NCI-H2227 (cell line): ENCODE measurements around the gene AGTRAP.

Experiments used
- DNase-seq: peaks from one replicate; lab custom pipeline; 2025; ENCODE audit not compliant: unreplicated experiment; lab: John Stamatoyannopoulos, UW

Gene AGTRAP, protein sequence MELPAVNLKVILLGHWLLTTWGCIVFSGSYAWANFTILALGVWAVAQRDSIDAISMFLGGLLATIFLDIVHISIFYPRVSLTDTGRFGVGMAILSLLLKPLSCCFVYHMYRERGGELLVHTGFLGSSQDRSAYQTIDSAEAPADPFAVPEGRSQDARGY

DNA sequence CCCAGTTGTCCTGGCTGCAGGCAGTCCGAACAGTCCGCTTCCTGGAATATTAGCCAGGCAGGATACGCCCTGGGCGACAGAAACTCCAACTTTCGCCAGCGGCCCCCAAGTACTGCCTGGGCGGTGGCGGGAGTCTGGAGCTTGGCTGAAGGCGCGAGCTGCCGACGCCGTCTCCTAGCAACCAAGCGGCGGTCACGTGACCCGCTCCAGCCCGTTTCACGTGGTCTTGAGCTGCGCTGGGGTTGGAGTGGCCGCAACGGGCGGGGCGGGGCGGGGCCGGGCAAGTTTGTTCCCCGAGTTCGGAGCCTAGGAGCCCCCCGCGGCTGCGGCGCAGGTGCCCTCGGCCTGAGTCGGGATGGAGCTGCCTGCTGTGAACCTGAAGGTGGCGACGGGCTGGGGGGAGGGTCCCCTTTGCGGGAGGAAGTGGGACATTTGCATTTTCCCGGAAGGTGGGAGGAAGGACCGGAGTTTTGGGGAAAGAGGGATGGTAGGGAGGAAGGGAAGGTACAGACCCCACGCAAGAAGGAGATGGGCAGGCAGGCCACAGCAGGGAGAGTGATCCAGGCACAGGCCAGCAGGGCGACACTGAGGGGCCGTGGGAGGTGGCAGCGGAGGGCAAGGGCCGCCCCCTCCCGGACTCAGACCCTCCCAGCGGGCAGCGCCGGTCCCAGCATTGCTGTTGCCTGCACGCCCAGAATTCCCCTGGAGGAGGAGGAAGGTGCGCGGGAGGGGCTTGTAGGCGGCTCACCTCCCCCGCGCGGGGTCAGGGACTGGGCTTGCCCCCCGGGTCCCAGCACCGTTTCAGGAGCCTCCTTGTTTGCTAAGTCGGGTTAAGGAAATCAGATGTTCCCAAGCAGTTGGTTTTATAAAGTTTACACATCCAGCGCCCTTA, at the start of gene AGTRAP:
Gene AGTRAP, plus strand, starts transcription at position 283 of the 892 bp plus-strand sequence. Its CDS starts 73 bp downstream, at position 356.
- DNase-seq, result peak; percentile 97

DNA sequence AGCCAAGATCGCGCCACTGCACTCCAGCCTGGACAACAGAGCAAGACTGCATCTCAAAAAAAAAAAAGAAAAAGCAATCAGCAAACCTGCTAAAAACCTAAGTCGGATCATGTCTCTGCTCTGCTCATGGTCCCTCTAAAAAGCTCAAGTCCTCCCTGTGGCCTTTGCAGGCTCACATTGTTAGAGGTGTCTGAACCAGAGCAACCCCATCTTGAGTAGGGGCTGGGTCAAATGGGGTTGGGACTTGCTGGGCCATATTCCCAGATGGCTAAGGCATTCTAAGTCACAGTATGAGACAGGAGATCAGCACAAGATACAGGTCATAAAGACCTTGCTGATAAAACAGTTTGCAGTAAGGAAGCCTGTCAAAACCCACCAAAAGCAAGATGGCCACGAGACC, 47.4 kb upstream of the AGTRAP start:
- DNase-seq, result no peak

DNA sequence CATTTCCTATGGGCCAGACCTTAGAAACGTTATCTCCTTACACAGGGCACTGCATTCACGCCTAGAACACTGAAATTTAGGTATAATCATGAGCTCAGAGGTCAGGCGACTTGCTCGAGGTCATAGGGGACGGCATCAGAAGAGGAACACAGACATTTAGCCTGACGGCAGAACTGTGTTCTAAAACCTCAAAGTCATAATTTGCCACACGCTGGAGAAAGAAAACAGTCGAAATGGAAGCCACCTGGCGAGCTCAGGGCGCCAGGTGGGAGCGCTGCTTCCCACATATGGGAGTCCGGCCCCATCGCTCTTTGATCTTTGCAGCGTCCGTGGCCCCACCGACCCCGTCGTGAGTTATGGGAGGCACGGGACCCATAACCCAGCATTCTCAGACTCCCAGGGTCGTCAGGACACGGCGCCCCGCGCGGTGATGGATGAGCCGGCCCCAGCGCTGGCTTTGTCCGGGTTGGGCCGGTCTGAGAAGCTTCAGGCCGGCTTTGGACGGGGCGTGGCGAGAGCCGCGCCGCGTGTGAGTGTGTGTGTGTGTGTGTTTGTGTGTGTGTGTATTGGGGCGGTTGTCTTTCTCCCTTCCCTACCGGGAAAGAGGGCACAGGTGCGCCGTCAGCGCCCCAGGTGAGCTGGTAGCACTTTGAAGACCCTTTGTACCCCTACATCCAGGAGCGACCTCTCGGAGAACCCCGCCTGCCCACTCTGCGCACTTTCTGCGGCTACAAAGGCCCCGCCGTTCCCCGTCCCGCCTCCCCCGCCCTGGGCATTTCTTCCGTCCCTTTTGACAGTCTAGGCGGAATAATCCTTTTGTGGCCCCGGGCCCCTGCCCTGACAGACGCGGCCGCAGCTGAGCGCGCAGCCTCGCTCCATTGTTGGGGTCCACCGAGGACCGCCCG, 45.3 kb upstream of the AGTRAP start:
- peak; percentile 76 for DNase-seq

DNA sequence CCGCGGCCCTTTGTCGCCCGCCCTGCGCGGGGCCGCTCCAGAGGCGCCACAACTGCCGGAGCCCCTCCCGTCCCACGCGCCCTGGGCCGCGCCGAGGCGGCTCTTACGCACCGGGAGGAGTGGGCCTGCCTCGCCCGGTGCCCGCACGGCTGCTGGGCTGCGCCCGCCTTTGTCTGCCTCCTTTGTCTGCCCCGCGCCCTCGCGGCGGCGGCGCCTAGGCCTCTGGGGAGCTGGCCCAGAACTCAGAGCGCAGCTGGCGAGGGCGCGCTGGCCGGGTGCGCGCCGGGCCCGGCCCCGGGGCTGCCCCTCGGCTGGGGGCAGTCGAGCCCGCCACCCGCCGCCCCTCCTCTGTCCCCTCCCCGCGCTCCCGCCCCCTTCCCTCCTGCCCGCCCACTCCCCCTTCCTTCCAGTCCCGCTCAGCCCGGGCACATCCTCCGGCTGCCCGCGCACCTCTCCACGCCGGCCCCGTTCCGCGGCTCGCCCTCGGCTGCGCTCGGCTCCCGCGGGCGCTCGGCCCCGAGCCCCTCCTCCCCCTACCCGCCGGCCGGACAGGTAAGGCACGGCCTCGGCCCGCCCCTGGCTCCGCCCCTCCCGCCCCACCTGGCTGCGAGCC, 44.5 kb upstream of the AGTRAP start, which contains the start of gene DRAXIN:
Gene DRAXIN, plus strand, starts transcription at position 409 of the 613 bp plus-strand sequence. CDS start 14,549 bp downstream, outside the sequence.
- peak; percentile 74 for DNase-seq

DNA sequence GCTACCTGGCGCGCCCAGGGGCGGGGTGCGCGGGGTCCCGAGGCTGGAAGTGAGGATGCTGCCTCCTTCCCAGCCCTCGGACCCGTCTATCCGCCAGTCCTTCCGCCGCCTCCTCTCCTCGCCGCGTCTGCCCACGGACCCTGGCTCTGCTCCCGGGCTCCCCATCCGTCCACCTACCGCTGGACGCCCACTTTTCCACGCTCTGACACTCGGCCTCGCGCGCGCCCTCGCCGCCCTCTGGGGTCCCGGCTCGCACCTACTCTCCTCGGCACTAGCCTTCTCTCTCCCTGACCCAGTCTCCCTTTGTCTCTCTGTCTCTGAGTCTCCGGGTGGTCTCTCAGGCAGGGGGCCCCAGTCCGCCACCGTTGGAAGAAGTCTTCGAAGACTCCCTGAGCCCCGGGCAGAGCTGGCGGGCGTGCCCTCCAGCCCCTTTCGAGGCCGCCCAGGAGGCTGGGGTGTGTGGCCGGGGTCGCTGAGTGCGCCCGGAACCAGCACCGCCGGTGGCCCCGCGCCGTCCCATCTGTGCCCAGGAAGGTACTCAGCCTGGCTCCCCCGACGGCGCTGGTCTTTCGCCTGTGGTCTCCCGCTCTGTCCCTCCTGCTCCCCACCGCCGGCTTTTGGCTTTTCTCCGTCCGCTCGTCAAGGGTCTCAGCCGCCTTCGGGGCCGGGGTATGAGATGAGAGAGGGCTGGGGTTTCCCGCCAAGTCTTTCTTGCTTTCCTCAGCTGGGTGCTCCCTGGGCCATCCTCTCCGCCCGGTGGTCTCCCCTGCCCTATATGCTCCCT, 43.8 kb upstream of the AGTRAP start:
- DNase-seq, result no peak

DNA sequence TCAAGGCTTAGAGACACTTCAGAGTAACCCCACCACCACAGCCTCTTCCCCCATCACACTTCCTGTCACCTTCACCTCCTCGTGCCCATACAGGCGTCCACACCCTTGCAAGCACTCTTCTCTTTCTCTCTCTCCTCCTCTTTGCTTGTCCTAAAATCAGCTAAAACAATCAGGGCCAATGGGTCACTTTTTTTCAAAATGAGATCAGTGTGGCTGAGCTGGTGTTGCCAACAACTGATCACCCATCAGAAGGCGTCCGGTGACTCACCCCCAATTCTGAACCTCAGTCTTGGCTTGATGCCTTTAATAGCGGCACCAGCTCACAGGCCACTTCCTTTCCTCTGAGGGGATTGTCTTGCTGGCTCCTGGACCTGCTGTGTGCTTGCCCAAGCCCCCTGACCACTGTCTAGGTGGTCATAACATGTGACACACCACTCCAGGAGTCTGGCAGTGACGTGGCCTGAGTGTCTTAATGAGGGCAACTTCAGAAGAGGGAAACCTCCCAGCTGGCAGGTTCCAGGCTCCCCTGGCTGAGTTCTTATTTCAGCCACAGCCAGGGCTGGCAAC, 42.8 kb upstream of the AGTRAP start:
- DNase-seq, result no peak

DNA sequence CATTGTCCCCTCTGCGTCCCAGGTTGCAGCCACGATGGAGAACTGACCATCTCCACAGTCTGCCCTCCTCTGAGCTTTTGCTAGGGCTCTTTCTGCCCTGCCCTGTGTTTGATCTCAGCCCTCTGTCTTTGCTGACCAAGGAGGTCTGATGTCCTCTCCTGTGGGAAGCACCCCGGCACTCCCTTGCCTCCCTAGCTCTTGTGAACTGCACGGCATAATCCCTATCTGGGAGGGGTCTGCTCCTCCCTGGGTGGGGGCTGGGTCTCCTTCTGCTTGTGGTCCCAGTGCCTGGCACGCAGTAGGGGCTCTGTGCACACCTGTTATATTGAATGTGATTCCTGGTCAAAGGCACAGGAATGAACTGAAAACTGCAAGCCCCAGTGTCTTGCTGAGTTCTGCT, 42.0 kb upstream of the AGTRAP start:
- no peak for DNase-seq

DNA sequence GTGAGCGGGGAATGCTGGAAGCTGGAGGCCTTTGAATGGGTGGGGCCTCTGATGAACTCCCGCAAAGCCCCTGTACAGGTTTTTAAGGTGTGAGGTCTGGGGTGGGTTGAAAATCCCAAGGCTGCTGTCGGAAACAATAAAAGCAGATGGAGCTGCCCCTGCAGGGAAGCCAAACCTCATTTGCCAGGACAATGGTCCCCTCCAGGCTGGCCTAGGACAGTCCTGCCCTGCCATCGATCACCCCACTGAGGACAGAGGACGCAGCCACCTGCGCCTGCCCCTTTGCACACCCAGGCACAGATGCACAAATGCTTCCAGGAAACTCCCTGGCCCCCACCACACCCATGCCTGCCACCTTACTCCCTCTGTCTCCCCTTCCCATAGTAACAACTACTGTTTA, 40.1 kb upstream of the AGTRAP start:
- no peak for DNase-seq

DNA sequence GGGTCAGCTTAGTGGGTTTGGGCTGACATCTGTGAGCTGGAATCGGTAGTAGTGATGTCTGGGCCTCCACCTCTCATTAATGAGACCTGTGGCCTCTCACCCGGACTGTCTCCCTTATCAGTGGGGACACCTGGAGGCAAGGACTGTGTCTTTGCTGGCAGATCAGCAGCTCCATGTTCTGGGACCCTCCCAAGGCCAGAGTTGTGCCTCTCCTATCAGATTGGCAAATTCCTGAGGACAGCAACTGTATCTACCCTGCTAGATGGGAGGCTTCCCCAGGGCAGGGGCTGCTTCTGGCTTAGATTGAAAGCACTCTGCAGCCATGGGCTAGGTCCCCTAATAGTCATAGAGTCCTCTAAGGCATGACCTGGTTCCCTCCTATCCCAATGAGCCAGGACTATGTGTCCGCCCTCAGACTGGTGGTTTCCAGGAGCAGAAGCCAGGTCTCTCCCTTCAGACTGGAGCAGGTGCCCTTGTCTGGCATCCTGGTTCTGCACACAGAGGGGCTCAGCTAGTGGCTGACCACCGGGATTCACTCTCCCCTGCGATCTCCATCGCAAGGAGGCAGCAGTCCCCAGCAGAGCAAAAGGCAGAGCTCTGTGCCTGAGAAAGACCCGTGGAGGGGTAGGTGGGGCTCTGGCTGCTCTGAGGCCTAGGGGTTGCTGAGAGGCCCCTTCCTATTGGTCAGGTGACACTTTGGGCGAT, 38.6 kb upstream of the AGTRAP start:
- no peak for DNase-seq

DNA sequence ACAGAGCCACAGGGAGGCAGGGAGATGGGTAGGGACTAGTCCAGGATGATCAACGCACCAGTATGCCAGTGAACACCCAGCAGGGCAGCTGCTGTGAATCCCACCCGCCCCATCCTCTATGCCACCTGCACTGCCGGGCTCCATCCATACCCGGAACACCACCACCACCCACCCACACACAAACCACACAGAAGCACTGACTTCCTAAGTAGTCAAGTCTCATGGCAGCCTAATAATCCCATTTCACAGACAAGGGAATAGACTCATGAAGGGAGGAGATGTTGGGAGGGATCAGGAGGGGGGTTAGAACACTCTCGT, 38.1 kb upstream of the AGTRAP start:
- DNase-seq, result no peak

DNA sequence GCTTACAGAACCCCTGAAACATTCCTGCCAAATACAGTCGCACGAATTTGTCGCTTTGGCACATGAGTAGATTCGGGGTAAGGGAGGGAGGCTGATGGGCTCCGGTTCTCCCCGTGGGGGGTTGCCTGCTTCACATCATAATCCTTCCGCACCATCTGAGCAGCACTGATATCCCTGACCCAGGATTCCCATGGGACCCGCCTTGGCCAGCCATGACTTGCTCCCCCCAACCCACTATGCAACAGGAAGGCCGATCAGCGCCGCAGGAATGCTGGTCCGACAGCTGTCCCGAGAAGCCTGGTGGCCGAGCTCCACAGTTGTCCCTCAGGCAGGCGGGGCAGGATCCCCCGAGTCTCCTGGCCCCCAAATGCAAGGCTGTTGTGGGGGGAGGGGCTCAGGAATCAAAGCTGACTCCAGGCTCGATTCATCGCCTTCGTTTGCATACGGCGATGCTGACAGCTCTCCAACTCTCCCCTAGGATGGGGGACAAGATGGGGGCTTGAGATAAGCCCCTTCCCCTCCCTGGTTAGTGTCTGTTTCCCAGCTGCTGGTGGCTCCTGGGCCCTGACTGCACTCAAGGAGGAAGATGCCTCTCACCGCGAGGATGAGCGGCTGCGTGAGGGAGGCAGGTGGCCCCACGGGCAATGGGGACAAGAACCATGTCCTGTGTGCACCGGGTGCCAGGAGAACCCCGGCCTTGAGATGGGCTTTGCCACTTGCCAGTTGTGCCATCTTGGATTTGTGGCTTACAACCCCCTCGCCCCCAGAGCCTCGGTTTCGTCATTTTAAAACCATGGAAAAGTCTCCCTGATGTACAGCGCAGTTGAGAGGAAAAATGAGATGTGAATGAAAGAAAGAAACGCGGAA, 35.1 kb upstream of the AGTRAP start:
- DNase-seq, result no peak

DNA sequence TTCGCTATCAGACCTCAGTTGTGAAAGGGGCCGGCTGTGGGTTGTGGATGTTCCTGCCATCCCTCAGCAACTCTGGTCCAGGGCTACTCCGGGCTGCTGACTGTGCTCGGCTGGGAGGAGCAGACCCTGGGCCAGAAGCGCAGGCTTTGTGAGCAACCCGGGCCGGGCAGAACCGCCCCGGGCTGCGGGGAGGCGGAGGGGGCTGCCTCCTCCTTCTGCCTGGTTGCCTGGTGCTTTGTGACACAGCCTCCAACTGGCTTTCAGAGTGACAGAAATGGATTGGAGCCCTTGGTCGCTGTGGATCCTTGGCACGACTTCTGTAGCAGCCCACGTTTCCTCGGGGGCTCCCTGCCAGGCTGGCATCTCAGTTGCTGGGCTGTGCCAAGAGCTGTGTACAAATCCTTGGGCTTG, 34.4 kb upstream of the AGTRAP start:
- DNase-seq, result peak; percentile 19

DNA sequence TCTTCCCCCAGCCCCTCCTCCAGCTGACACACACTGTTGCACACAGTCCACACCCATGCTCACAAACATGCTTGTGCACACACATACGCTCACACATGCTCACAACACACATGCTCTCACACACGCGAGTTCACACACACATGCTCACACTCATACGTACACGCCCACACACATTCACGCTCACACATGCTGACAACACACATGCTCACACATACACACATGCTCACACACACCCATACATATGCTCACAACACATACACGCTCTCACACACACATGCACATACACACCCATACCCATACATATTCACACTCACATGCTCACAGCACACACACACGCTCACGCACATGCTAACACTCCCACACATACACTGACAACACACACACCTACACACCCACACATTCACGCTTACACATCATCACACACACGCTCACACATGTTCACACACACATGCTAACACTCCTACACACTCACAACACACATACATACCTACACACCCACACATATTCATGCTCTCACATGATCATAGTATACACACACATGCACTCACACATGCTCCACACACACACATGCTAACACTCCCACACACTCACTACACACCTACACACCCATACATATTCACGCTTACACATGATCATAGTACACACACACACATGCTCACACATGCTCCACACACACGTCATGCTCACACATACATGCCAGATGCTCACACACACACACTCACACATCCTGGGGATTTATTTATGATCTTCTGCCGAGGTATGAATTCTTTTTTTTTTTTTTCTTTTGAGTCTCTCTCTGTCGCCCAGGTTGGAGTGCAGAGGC, 33.7 kb upstream of the AGTRAP start:
- DNase-seq, result no peak

DNA sequence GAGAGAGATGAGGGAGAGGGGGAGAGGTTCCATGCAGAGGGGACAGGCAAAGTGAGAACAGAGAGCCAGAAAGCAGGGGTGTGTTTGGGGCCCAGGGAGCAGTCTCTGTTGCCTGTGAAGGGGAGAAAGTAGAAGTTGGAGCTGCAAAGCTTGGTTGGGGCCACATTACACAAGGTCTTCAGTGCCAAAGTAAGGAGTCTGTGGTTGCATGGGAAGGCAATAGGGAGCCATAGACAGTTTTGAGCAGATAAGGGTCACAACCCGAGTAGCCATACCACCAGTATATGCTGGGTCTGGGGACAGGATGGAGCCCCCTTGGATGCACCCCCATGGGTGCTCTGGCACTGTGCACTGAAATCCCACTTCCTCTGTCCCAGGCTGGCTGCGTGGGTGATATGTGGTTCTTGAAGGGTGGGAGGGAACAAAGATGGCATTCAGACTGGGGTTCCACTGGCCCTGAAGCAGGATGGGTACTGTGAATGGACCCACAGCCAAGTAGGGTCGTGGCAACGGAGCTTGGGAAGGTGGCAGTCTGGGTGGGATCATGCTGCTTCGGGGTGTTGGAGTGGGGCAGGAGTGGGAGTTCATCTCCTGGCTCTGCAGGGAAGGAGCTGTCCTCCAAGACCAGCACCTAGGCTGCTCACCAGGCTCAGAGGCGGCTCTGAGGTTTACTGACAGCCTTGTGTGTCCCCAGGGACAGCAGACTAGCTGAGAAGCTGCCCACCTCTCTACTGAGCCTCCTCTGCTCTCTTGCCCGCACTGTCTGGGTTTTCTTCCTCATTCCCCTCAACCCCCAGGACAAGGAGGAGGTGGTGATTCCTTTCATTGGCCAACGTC, 32.4 kb upstream of the AGTRAP start:
- DNase-seq, result no peak

DNA sequence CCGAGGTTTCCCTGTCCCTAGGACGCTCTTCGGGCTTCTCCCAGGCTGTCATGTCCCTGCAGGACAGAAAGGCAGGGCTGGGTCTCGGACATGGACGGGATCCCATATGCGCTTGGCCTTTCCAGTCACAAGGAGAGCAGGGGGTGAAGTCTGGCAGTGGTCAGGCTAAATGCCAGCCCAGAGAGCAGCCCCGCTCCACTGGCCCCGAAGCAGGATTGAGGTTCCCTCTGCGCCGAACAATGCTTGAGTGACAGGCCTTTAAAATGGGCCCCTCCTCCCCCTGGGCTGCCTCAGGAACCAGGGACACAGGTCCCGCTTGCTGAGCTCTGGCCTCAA, 31.8 kb upstream of the AGTRAP start:
- no peak for DNase-seq

DNA sequence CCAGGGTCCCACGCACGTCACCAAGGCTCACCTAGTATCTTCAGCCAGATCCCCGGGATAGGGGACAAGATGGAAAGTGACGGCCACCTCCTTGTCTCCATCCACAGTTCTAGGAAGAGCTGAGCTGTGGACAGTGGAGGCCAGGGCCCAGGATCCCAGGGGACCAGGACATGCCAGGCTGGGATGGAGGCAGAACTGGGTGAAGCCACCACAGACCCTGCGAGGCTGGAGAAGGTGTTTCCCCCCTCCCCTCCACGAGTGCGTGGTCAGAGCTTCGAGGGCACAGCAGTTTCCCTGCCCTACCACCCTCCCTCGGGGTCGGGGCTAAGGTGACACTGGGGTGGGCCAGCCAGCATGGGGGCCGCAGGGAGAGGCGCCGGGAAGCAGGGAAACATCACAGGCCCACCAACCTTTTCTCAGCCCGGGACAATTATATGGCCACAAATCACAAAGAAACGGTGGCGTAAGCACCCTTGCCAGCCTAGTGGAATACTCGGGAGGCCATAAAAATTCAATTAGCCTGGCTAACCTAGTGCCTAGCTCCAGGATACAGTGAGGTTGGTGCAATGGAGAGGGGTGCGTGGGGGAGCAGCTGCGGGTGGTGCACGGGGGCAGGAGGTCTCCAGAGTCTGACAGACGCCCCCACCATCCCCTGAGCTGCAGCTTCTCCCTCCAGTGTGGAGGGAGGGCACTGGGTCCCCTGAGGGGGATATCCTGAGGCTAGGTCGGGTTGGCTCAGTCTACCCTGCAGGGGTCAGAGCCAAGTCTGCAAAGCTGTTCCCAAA, 31.1 kb upstream of the AGTRAP start:
- DNase-seq, result no peak
